Activated CD4-positive, alpha-beta T cell treated with anti-CD3 and anti-CD28 coated beads, Interleukin-2, amount 50 U/mL, for 1 hour (primary cell): ENCODE measurements around the gene APOA5.
"Not testable (repeated sequence)": the region's sequence is repeated elsewhere in the genome, so short reads cannot be mapped to it uniquely, and the experiment has no call there.

Source experiments
- DNase-seq: peaks from one replicate; pipeline ENCODE4 v3.0.0-alpha.2; 2020

The APOA5 gene

GRCh38 chr11:116827461-116827860, 35.8 kb upstream of the APOA5 start:
- no peak for DNase-seq

DNA sequence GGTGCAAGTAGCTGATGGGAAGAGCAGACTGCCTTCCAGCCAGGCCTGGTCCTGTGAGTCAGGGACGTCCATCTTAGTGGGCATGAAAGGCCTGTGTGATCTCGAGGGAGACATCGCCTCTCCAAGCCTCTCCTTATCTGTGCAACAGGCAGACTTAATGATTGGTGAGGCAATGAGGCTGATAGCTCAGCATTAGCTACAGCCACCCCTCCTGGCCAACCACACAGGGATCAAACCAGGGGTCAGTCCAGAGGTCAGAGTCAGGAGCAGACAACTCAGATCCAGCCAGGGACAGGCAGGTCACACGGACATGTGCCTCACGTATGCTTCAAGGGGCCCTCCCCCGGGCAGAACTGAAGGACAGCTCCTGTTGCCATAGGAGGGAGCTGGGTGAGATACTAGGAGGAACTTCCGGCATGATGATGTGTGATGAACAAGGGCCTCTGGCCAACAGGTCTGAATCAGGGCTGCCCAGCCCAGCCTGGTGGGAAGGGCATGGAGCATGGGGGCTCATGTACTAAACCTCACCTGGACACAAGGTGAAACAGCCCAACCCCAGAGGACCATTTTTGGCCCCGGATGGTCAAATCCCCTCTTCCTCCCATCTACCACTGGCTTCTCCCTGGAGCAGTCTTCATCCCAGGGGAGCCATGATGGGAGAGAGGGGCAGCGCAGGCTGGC, 35.2 kb upstream of the APOA5 start:
- no peak for DNase-seq

GRCh38 chr11:116825854-116826750, 34.4 kb upstream of the APOA5 start:
- no peak for DNase-seq

GRCh38 chr11:116825434-116825833, 33.8 kb upstream of the APOA5 start:
- DNase-seq: no peak

GRCh38 chr11:116823031-116823843, 31.6 kb upstream of the APOA5 start, which contains the start of gene APOA4:
TSS of gene APOA4 (minus strand) at chr11:116823304. CDS start at chr11:116823191, 113 bp downstream.
- no peak for DNase-seq

DNA sequence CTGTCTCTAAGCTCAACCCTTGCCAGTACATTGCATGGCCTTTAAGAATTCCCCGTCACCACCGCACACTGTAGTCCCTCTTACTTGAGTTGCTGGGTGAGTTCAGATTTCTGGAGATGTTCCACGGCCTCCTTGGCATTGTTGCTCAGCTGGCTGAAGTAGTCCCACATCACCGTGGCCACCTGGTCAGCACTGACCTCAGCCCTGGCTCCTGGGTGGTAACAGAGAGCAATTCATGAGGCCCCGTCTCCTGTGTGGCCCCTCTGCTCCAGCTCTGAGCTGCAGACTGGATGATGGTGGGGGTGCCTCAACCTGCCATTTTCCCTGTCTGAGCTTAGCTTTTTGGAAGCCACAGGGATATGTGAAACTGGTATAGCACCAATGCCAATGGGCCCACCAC, 30.9 kb upstream of the APOA5 start:
- no peak for DNase-seq

DNA sequence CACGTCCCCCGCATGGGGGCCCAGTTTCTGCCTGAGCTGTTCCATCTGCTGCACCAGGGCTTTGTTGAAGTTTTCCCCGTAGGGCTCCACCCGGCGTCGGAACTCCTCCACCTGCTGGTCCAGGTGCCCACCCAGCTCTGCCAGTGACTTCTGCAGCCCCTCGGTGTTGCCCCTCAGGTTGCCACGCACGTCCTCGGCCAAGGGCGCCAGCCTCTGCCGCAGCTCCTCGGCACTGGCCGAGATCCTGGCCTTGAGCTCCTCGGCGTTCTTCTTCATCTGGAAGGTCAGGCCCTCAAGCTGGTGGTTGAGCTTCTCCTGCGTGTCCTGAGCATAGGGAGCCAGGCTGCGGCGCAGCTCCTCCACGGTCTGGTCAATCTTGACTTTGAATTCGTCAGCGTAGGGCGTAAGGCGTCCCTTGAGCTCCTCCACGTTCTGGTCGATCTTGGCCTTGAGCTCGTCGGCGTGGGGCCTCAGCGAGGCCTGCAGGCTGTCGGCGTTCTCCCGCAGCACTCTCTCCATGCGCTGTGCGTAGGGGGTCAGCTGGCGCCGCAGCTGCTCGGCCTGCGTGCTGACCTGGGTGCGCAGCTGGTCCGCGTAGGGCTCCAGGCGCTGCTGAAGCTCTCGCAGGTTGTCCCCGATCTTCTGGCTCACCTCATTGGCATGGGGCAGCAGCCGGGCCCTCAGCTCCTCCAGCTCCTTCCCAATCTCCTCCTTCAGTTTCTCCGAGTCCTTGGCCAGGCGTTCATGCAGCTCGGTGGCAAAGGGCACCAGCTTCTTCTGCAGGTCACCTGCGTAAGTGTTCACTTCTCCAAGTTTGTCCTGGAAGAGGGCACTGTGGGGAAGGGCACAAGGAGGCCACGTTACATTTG, 29.6 kb upstream of the APOA5 start:
- no peak for DNase-seq

- DNase-seq: no peak
Measured at GRCh38 chr11:116819049-116819448, 27.4 kb upstream of the APOA5 start.

GRCh38 chr11:116814502-116814901, 22.8 kb upstream of the APOA5 start:
- no peak for DNase-seq

DNA sequence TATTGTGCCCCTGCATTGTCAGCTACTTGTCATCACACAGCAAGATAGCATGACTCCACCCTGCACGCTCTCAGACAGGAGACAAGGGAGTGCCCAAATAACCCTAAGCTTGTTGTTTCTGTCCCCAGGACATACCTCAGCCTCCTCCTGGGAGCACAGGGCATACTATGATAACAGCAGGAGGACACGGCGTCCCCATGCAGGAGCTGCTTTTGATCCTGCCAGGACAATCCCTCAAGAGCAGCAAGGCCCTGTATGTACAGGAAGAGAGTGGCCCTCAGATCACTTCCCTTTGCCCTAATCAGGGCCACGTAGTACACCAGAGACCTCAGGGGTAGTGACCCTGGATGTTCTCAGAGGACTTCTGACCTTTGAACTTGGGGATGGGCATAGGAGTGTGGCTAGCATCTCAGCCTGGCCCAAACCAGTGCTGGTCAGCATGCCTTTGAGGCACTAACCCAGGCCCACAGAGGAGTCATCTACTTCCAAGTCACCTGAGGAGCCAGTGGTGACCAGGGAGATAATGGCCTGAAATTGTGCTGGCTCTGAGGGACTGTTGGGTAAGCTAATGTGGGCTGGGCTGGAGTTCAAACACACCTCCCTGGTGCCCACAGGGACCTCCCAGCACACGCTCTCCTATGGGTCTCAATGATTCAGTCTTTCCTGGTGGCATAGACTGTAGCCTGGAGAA, 22.2 kb upstream of the APOA5 start:
- no peak for DNase-seq

- no peak for DNase-seq
Measured at GRCh38 chr11:116813170-116813569, 21.5 kb upstream of the APOA5 start.

DNA sequence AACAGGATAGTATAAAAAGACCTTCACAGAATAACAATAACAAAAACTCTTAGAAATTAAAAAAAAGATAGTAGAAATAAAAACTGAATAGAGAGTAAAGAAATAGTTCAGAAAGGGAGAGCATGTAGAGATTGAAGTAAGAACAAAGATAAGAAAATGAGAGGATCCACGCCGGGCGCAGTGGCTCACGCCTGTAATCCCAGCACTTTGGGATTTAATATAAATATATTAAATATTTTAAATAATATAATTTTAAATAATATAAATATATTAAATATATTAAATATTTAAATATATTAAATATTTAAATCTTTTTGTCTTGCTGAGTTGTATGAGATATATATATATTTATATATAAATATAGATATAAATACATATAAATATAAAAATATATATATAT, 20.4 kb upstream of the APOA5 start:
- DNase-seq: no peak

GRCh38 chr11:116811194-116811593, 19.5 kb upstream of the APOA5 start:
- no peak for DNase-seq

DNA sequence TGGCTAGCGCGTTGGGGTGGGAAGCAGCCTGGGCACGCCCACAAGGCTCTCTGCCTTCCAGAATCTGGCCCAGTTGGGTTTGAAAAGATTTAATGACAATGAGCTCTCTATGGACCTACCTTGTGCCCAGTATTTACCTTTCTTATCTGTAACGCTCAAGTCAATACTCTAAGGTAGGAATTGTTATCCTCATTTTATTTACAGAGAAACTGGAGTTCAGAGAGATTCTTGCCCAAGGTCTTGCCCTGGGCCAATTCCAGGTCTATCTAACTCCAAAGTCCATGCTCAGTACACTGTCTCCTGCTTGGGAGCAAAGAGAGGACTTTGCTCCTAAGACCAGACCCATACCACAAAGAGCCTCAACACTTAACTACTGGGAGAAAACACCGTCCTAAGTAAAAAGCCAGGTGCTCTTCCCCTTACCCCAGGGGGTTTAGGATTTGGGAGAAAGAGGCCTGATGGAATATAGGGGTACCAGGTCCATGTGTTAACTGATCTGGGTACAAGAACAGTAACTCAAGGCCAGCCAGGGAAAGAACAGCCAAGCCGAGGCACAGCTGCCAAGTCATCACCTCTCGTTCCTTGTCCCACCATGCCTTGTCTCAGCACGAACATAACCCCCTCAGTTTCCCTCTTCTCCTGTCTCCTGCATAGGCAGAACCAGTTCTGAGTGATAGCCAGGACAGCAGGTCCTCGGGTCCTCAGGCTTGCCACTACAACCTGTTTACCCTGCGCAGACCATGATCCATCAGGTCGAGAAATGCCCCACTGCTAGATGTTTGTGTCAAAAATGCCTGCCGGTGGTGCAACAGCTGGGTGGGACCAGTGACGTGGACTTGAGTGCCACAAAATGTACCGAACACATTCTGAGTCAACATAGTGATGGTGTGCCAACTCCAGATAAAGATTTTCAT, 16.8 kb upstream of the APOA5 start:
- DNase-seq: no peak

DNA sequence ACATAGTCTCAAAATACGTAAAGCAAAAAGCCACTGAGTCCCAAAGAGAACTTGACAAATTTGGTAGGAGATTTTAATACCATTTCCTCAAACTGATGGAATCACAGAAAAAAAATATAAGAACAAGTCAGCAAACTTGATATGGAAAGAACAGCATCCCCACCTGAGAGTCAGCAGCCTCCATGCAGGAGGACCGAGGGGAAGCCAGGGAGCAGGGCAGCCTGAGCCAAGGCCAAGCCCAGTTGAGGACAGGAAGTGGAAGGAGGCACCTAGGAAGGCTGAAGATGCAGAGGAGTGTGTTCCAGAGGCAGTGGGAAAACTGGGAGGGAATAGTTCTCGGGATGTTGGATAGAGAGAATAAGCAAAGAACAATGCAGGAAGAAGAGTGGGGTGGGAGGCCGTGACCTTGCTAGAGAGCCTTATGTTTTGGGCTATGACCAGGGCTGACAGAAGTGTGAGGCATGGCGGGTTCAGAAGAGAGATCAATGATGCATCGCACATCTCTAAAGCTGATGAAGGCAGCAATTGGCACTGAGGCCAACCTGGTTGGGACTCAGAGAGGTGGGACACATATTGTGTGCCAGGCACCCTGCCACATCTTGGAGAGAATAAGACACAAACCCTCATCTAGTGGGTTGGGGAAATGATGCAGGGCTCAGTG, 16.1 kb upstream of the APOA5 start:
- no peak for DNase-seq

DNA sequence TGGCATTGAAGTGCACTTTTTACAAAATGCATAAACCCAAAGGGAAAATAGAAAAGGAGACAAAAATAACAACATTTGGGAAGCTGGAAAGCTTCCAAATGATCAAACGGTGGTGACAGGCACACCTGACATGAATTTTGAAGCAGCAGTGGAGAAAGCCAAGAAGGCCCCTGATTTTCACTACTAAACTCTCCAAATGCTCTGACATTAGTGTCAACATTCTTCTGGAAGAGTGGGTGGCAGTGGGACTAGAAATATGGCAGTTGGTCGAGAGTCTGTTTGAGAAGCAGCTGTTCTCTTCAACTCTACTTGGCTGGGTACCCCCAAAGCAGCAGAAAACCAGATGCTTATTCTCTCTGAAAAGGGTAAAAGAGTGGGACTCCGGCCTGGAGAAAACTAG, 12.3 kb upstream of the APOA5 start:
- no peak for DNase-seq

GRCh38 chr11:116801662-116802061, 10.0 kb upstream of the APOA5 start:
- not testable (repeated sequence) for DNase-seq

- no peak for DNase-seq
Measured at GRCh38 chr11:116800610-116801009, 8.9 kb upstream of the APOA5 start.

DNA sequence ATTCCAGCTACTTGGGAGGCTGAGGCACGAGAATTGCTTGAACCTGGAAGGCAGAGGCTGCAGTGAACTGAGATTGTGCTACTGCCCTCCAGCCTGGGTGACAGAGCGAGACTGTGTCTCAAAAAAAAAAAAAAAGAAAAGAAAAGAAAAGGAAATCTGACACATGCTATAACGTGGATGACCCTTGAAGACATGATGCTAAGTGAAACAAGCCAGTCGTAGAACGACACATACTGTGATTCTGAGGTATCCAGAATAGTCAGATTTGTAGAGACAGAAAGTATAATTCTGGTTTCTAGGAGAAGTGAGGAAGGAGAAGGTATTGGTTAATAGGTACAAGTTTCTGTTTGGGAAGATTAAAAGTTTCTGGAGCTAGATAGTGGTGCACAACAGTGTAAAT, 6.7 kb upstream of the APOA5 start:
- no peak for DNase-seq

DNA sequence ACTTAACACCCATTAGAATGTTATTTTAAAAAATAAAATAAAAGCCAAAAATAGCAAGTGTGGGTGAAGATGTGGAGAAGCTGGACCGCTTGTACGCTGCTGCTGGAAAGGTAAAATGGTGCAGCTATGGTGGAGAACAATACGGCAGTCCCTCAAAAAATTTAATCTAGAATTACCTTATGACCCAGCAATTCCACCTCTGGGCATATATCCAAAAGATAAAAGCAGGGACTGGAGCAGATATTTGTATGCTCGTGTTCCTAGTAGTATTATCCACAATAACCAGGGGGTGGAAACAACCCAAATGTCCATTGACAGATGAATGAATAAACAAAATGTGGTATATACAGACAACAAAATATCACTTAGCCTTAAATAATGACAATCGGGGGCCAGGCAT, 6.1 kb upstream of the APOA5 start:
- no peak for DNase-seq
